IMR-90 (cell line): ENCODE data around the gene FHAD1.

Source experiments
- CEBPB ChIP-seq: IDR thresholded peaks from 2 replicates; pipeline ENCODE4 v1.6.1; 2012; ENCODE audit warnings: low read depth, low read length, improper control_type of control experiment
- CTCF ChIP-seq: conservative IDR thresholded peaks from 2 replicates; pipeline ENCODE4 v1.5.1; 2012; ENCODE audit warnings: mild to moderate bottlenecking, low read depth, low read length, improper control_type of control experiment
- NFE2L2 ChIP-seq: fragments of 150-350 bp; IDR thresholded peaks from 2 replicates; pipeline ENCODE4 v1.6.1; 2016; ENCODE audit warnings: low read depth, mild to moderate bottlenecking, low read length
- POLR2A ChIP-seq: IDR thresholded peaks from 2 replicates; pipeline ENCODE4 v1.6.1; 2012; ENCODE audit warnings: mild to moderate bottlenecking, low read depth, low read length
- RAD21 ChIP-seq: IDR thresholded peaks from 2 replicates; pipeline ENCODE4 v1.6.1; 2012; ENCODE audit warnings: low read length, improper control_type of control experiment

- TF ChIP-seq RAD21 (no peak), CTCF (no peak), NFE2L2 (no peak), POLR2A (no peak), CEBPB (no peak)
Observed at GRCh38 chr1:15201221-15201620, 45.8 kb upstream of the FHAD1 start.
